ENCODE results near the gene UBQLN1.

DNA sequence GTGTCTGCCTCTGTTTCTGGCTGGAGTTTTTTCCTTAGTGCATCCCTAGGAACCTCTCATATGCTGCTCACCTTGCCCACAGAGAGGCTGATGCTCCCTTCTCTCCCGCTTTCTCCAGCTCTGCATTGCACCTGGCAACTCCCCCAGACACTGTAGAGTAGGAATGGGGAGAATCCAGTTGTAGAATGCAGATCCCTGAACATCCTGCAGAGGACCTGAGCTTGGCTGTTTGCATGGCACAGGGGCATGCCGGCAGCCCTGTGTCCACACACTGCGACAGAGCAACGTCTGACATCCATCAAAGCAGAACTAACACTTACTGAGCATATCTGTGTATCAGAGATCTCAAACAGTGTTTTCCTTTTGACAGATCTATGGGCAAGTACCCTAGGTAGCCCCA lies 65.0 kb downstream of the UBQLN1 start:
- TF ChIP-seq, protein P1, sequence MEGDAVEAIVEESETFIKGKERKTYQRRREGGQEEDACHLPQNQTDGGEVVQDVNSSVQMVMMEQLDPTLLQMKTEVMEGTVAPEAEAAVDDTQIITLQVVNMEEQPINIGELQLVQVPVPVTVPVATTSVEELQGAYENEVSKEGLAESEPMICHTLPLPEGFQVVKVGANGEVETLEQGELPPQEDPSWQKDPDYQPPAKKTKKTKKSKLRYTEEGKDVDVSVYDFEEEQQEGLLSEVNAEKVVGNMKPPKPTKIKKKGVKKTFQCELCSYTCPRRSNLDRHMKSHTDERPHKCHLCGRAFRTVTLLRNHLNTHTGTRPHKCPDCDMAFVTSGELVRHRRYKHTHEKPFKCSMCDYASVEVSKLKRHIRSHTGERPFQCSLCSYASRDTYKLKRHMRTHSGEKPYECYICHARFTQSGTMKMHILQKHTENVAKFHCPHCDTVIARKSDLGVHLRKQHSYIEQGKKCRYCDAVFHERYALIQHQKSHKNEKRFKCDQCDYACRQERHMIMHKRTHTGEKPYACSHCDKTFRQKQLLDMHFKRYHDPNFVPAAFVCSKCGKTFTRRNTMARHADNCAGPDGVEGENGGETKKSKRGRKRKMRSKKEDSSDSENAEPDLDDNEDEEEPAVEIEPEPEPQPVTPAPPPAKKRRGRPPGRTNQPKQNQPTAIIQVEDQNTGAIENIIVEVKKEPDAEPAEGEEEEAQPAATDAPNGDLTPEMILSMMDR (IDR thresholded peaks at IDR 0.05), result no peak
- no peak for TF ChIP-seq POLR2A (IDR thresholded peaks at IDR 0.05)
- TF ChIP-seq POLR2AphosphoS5 (IDR thresholded peaks at IDR 0.05), result no peak

Measured in transverse colon (tissue), 4 donors.